SU-DHL-6 (cell line): ENCODE data around the gene MYL10.

ENCODE experiments used
- H2AFZ ChIP-seq: fragments of 200-600 bp; sonication (generic); 2 replicates; pipeline ENCODE4 v1.6.1; 2014; ENCODE audit warnings: low read depth, mild to moderate bottlenecking, moderate library complexity, mixed read lengths, antibody characterized with exemption, low read length; ENCODE audit not compliant: severe bottlenecking
- H3F3A ChIP-seq: fragments of 200-600 bp; shearing (Covaris generic); 2 replicates; pipeline ENCODE4 v1.6.0; 2016; ENCODE audit warnings: antibody characterized with exemption, mild to moderate bottlenecking; ENCODE audit not compliant: insufficient read depth
- H3K27ac ChIP-seq: fragments of 200-600 bp; sonication (generic); 2 replicates; pipeline ENCODE4 v1.5.1; 2016; ENCODE audit warnings: low read depth, mild to moderate bottlenecking, low read length, moderate library complexity, mixed read lengths
- H3K27me3 ChIP-seq: fragments of 200-600 bp; sonication (generic), shearing (Covaris generic); 2 replicates; pipeline ENCODE4 v1.6.0; 2014; ENCODE audit warnings: mild to moderate bottlenecking, low read length
- H3K36me3 ChIP-seq: fragments of 200-600 bp; sonication (generic); 2 replicates; pipeline ENCODE4 v1.6.1; 2014; ENCODE audit warnings: mild to moderate bottlenecking, low read length, mixed read lengths
- H3K4me2 ChIP-seq: fragments of 300-600, 200-600 bp; shearing (Covaris generic), sonication (generic); 2 replicates; pipeline ENCODE4 v1.6.0; 2014; ENCODE audit warnings: low read length, low read depth, mild to moderate bottlenecking; ENCODE audit not compliant: poor library complexity, severe bottlenecking
- H3K4me3 ChIP-seq: fragments of 200-600 bp; sonication (generic); 2 replicates; pipeline ENCODE4 v1.5.1; 2014; ENCODE audit warnings: antibody characterized with exemption, low read length, mild to moderate bottlenecking, mixed read lengths; ENCODE audit not compliant: insufficient read depth, poor library complexity, severe bottlenecking
- H3K79me2 ChIP-seq: fragments of 200-600 bp; sonication (generic); 2 replicates; pipeline ENCODE4 v1.6.1; 2014; ENCODE audit warnings: mild to moderate bottlenecking, low read length, moderate library complexity; ENCODE audit not compliant: insufficient read depth
- H3K9ac ChIP-seq: fragments of 200-600 bp; sonication (generic); 2 replicates; pipeline ENCODE4 v1.7.0; 2014; ENCODE audit warnings: mild to moderate bottlenecking, low read length
- H3K9me2 ChIP-seq: fragments of 200-600 bp; sonication (generic); replicated peaks from 2 replicates; pipeline ENCODE4 v1.6.1; 2014; ENCODE audit warnings: low read length; ENCODE audit not compliant: insufficient read depth
- H3K9me3 ChIP-seq: fragments of 200-600 bp; sonication (generic); 2 replicates; pipeline ENCODE4 v1.6.1; 2014; ENCODE audit warnings: low read length, mixed read lengths; ENCODE audit not compliant: insufficient read depth
- H4K20me1 ChIP-seq: fragments of 200-600 bp; sonication (generic); 2 replicates; pipeline ENCODE4 v1.6.1; 2014; ENCODE audit warnings: low read depth, mild to moderate bottlenecking, antibody characterized with exemption, low read length, moderate library complexity, mixed read lengths
- EZH2phosphoT487 ChIP-seq: fragments of 200-600 bp; sonication (generic), shearing (Covaris generic); conservative IDR thresholded peaks from 2 replicates; pipeline ENCODE4 v1.6.1; 2018; ENCODE audit warnings: mild to moderate bottlenecking, antibody characterized with exemption, low read length, moderate library complexity, mixed read lengths
- TF ChIP-seq, protein P1 (sequence below): fragments of 200-600 bp; sonication (generic); IDR thresholded peaks from one replicate; pipeline ENCODE4 v1.5.1; 2017; ENCODE audit warnings: antibody characterized with exemption, mild to moderate bottlenecking, low read length, moderate library complexity; ENCODE audit not compliant: insufficient read depth, poor library complexity, severe bottlenecking

Gene MYL10

DNA sequence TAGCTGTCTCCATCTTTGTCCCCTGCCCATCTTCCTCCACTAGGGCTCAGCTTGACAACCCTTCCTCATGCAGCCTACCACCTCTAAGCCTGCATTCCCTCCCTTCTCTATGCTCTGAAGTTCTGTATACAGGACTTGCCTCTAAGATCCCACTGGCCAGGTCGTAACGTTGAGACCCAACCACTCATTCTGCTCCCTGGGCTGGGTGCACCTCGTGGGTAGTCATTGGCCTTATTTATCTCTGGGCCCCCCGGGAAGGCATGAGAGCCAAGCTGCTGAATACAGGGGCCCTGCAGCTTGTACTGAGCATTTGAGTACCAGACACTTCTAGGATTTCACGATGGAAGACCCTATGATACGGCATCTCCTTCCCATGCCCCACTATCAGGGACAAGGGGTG, 31.2 kb downstream of the MYL10 start:
- no peak for TF ChIP-seq EZH2phosphoT487
- TF ChIP-seq, protein P1, sequence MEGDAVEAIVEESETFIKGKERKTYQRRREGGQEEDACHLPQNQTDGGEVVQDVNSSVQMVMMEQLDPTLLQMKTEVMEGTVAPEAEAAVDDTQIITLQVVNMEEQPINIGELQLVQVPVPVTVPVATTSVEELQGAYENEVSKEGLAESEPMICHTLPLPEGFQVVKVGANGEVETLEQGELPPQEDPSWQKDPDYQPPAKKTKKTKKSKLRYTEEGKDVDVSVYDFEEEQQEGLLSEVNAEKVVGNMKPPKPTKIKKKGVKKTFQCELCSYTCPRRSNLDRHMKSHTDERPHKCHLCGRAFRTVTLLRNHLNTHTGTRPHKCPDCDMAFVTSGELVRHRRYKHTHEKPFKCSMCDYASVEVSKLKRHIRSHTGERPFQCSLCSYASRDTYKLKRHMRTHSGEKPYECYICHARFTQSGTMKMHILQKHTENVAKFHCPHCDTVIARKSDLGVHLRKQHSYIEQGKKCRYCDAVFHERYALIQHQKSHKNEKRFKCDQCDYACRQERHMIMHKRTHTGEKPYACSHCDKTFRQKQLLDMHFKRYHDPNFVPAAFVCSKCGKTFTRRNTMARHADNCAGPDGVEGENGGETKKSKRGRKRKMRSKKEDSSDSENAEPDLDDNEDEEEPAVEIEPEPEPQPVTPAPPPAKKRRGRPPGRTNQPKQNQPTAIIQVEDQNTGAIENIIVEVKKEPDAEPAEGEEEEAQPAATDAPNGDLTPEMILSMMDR, result no peak
- H3K4me2 ChIP-seq, result no peak overlapping the region
- H3K36me3 ChIP-seq, result no peaks in the 10 kb centered on the region
- H4K20me1 ChIP-seq, result no peaks in the 10 kb centered on the region
- H3K27ac ChIP-seq, result no peak overlapping the region
- H3K9me3 ChIP-seq, result no peaks in the 10 kb centered on the region
- H2AFZ ChIP-seq, result no peak overlapping the region
- H3K4me3 ChIP-seq, result no peak overlapping the region
- no peaks in the 10 kb centered on the region for H3K79me2 ChIP-seq
- H3K9ac ChIP-seq, result no peak overlapping the region
- H3F3A ChIP-seq, result no peaks in the 10 kb centered on the region
- H3K9me2 ChIP-seq, result no peaks in the 10 kb centered on the region
- no peaks in the 10 kb centered on the region for H3K27me3 ChIP-seq

DNA sequence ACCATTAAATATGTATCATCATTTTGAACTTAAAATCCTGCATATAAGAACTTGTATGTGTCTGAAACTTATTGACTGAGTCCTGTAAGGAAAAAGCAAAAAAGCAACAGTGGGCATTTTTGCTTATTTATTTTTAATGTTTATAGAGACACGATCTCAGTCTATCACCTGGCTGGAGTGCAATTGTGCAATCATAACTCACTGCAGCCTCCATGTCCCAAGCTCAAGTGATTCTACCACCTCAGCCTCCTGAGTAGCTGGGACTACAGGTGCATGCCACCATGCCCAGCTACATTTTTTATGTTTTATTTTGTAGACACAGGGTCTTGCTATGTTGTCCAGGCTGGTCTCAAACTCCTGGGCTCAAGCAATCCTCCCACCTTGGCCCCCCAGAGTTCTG, 32.2 kb downstream of the MYL10 start:
- Histone ChIP-seq H3F3A (no peaks in the 10 kb centered on the region), H3K9ac (no peak overlapping the region), H3K36me3 (no peaks in the 10 kb centered on the region), H3K79me2 (no peaks in the 10 kb centered on the region), H3K4me3 (no peak overlapping the region), H4K20me1 (no peaks in the 10 kb centered on the region), H3K9me3 (no peaks in the 10 kb centered on the region), H3K9me2 (no peaks in the 10 kb centered on the region), H3K4me2 (no peak overlapping the region), H2AFZ (no peak overlapping the region), H3K27me3 (no peaks in the 10 kb centered on the region), H3K27ac (no peak overlapping the region)
- no peak for TF ChIP-seq EZH2phosphoT487
- TF ChIP-seq, protein P1, result no peak

DNA sequence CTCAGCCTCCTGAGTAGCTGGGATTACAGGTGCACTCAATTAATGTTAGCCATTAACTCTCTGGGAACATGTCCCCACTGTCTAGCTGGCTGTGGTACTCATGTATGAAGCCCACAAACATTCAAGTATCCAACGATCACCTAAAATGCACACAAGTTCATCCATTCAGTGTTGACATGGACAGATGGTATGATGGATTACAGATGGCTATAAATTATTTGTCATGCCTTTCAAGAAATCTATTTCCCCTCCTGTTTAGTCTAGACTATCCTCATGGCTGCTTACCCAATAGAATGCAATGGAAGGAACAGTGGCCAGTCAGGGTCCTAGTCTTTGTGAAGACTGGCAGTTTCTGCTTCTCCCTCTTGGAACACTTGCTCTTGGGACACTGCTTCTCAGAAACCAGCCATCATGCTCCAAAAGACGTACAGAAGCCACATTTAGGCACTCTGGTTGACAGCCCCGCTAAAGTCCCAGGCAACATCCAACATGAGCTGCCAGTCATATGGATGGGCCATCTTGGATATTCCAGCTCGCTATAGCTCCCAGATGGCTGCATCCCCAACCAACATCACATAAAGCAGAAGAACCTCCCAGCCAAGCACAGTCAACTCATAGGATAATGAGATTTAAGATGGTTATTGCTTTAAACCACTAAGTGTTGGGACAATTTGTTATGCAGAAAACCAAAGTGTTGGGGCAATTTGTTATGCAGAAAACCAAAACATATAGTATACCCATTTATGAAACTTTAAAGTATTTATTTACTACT, 33.1 kb downstream of the MYL10 start:
- Histone ChIP-seq H3K4me2 (no peak overlapping the region), H2AFZ (no peak overlapping the region), H3F3A (no peaks in the 10 kb centered on the region), H3K9ac (no peak overlapping the region), H4K20me1 (no peaks in the 10 kb centered on the region), H3K27ac (no peak overlapping the region), H3K9me2 (no peaks in the 10 kb centered on the region), H3K4me3 (no peak overlapping the region), H3K9me3 (no peaks in the 10 kb centered on the region), H3K36me3 (no peaks in the 10 kb centered on the region), H3K27me3 (no peaks in the 10 kb centered on the region), H3K79me2 (no peaks in the 10 kb centered on the region)
- TF ChIP-seq, protein P1, result no peak
- TF ChIP-seq EZH2phosphoT487, result no peak
